MCF 10A (cell line): ENCODE data around the gene SPG21. TPM values are rescaled to one million over a fixed set of nuclear protein-coding genes. Genes with fewer than 3 reads are reported as not detected.

ENCODE experiments used
- BruUV-seq: library from RNA; stranded (reverse); fragments of 400-500 nt; replicated peaks from 2 replicates; lab custom pipeline; 2021; lab: Mats Ljungman, UMichigan
- CTCF ChIA-PET: fragments of 300-600 bp; sonication (Branson Sonifier 250); formaldehyde crosslinking; extraction: SDS; loops from one replicate; lab custom pipeline; 2021; ENCODE audit warnings: antibody characterized with exemption, inconsistent platforms; lab: Yijun Ruan, JAX
- POLR2A ChIA-PET: fragments of 300-600, 350-650 bp; sonication (Branson Sonifier 250); formaldehyde crosslinking; extraction: SDS; loops from one replicate; lab custom pipeline; 2020; ENCODE audit warnings: antibody characterized with exemption, inconsistent platforms; lab: Yijun Ruan, JAX
- DNase-seq: peaks from one replicate; pipeline ENCODE4 v3.0.0-alpha.2; 2018; ENCODE audit not compliant: unreplicated experiment
- H3K27ac Mint-ChIP-seq: one replicate; pipeline ENCODE4 v1.8.0; 2022; ENCODE audit warnings: mild to moderate bottlenecking, low read depth, mixed read lengths; ENCODE audit not compliant: unreplicated experiment
- H3K27me3 Mint-ChIP-seq: one replicate; pipeline ENCODE4 v1.8.0; 2022; ENCODE audit warnings: mixed read lengths; ENCODE audit not compliant: insufficient read depth, unreplicated experiment
- H3K36me3 Mint-ChIP-seq: one replicate; pipeline ENCODE4 v1.8.0; 2022; ENCODE audit warnings: mild to moderate bottlenecking, moderate library complexity, mixed read lengths; ENCODE audit not compliant: insufficient read depth, unreplicated experiment
- H3K4me1 Mint-ChIP-seq: one replicate; pipeline ENCODE4 v1.8.0; 2022; ENCODE audit warnings: mixed read lengths; ENCODE audit not compliant: insufficient read depth, unreplicated experiment
- H3K4me3 Mint-ChIP-seq: one replicate; pipeline ENCODE4 v1.8.0; 2022; ENCODE audit warnings: mild to moderate bottlenecking, moderate library complexity, mixed read lengths; ENCODE audit not compliant: unreplicated experiment
- H3K9me3 Mint-ChIP-seq: one replicate; pipeline ENCODE4 v1.8.0; 2022; ENCODE audit warnings: mixed read lengths; ENCODE audit not compliant: unreplicated experiment
- CTCF ChIP-seq: fragments of 200-600 bp; IDR thresholded peaks from one replicate; pipeline ENCODE4 v1.8.0; 2022; ENCODE audit warnings: antibody characterized with exemption, mild to moderate bottlenecking; ENCODE audit not compliant: unreplicated experiment
- intact Hi-C: fragments of 100-400 bp; cut with micrococcal nuclease; formaldehyde crosslinking; loops from 2 replicates; pipeline ENCODE4 v1.14.1; 2022
- total RNA-seq: library from RNA; stranded (reverse); gene quantifications from 2 replicates; pipeline ENCODE4 v1.2.3, GENCODE V29; 2022

SPG21 gene
- total RNA-seq, 1 experiment from 2014 or later: 63.1 TPM

DNA sequence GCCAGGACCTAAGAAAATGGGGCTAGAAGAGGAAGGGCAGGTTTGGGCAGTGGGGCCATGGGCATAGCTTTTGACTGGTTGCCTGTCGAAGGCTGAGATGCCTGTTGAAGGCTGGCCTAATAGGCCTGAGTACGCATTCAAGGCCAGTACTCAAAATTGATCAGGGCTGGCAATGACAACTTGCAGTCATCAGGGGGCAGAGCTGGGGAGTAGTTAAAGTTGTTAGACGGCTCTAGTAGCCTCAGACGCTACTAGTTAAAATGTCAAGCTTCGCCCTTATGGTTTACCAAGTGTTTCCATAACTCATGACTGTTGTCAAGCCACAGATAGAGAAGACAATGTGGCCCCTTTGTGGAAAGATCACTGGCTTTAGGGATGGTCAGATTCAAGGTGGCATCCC is 28.7 kb downstream of the SPG21 start:
- no peaks in the 10 kb centered on the region for H3K27me3 Mint-ChIP-seq
- peaks cover 76% of the 10 kb centered on the region for H3K36me3 Mint-ChIP-seq
- no peaks in the 10 kb centered on the region for H3K4me1 Mint-ChIP-seq
- no peak for TF ChIP-seq CTCF
- ChIA-PET CTCF (interaction anchor here (0.6 to 1.0 kb wide), 2 partner anchors 42 to 230 kb away, joined by 3 to 4 read pairs; no protein-coding TSS in a partner anchor), POLR2A (interaction anchor here (0.6 kb wide), 1 partner anchor 32 kb away, joined by 4 read pairs; no protein-coding TSS in a partner anchor)
- H3K27ac Mint-ChIP-seq: no peak overlapping the region
- no TSS peak for BruUV-seq
- intact Hi-C loops: no loop called here
- H3K9me3 Mint-ChIP-seq: no peaks in the 10 kb centered on the region
- H3K4me3 Mint-ChIP-seq: no peak overlapping the region
- DNase-seq: no peak

GRCh38 chr15:64960153-64960552 is 29.6 kb downstream of the SPG21 start:
- peaks cover 83% of the 10 kb centered on the region for H3K36me3 Mint-ChIP-seq
- CTCF ChIA-PET: interaction anchor here (0.6 to 1.0 kb wide), 2 partner anchors 11 to 229 kb away, joined by 4 to 5 read pairs; no protein-coding TSS in a partner anchor
- no TSS peak for BruUV-seq

GRCh38 chr15:64959128-64959527 is 30.6 kb downstream of the SPG21 start:
- no TSS peak for BruUV-seq
- no peak for TF ChIP-seq CTCF
- Mint-ChIP-seq H3K9me3 (peaks cover 10% of the 10 kb centered on the region), H3K36me3 (peaks cover 74% of the 10 kb centered on the region), H3K27me3 (no peaks in the 10 kb centered on the region), H3K4me3 (no peak overlapping the region), H3K4me1 (no peaks in the 10 kb centered on the region), H3K27ac (no peak overlapping the region)
- no peak for DNase-seq
- intact Hi-C loops: no loop called here
- ChIA-PET POLR2A (no interaction called here), CTCF (interaction anchor here (0.6 kb wide), 1 partner anchor 226 kb away, joined by 3 read pairs; no protein-coding TSS in a partner anchor)

More at GRCh38 chr15:64960153-64960552, 29.6 kb downstream of the SPG21 start:
- Mint-ChIP-seq H3K27ac (no peak overlapping the region), H3K4me3 (no peak overlapping the region), H3K27me3 (no peaks in the 10 kb centered on the region), H3K9me3 (peaks cover under 1% of the 10 kb centered on the region), H3K4me1 (no peaks in the 10 kb centered on the region)
- no peak for DNase-seq
- no peak for TF ChIP-seq CTCF
- intact Hi-C loops: no loop called here
- POLR2A ChIA-PET: no interaction called here

DNA sequence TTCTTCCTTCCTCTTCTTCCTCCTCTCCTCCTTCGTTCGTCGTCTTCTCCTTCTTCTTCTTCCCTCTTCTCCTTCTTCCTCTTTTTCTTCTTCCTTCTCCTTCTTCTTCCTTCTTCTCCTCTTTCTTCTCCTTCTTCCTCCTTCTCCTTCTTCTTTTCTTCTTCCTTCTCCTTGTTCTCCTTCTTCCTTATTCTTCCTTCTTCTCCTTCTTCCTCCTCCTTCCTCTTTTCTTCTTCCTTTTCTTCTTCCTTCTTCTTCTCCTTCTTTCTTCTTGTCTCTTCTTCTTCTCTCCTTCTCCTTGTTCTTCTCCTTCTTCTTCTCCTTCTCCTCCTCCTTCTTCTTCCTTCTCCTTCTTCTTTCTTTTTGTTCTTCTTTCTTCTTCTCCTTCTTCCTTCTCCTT is 35.3 kb downstream of the SPG21 start:
- no peaks in the 10 kb centered on the region for H3K27me3 Mint-ChIP-seq
- no peak overlapping the region for H3K27ac Mint-ChIP-seq
- H3K36me3 Mint-ChIP-seq: peaks cover 34% of the 10 kb centered on the region
- CTCF ChIA-PET: no interaction called here
- no TSS peak for BruUV-seq
- no peak for DNase-seq
- no peaks in the 10 kb centered on the region for H3K4me1 Mint-ChIP-seq
- POLR2A ChIA-PET: no interaction called here
- H3K4me3 Mint-ChIP-seq: no peak overlapping the region
- no peak for TF ChIP-seq CTCF
- intact Hi-C loops: no loop called here
- peaks cover 34% of the 10 kb centered on the region for H3K9me3 Mint-ChIP-seq
